HEK293 (cell line): ENCODE results near the gene SELENOO.

ENCODE experiments used
- AEBP2 ChIP-seq: fragments of 450-650 bp; formaldehyde crosslinking; IDR thresholded peaks from 2 replicates; pipeline ENCODE4 v1.5.1; 2016; ENCODE audit warnings: missing biosample characterization, missing genetic modification characterization, borderline replicate concordance
- ELK4 ChIP-seq: IDR thresholded peaks from 2 replicates; pipeline ENCODE4 v1.6.1; 2011; ENCODE audit warnings: mild to moderate bottlenecking, low read depth, low read length, borderline replicate concordance
- GFI1B ChIP-seq: fragments of 450-650 bp; formaldehyde crosslinking; IDR thresholded peaks from 2 replicates; pipeline ENCODE4 v1.5.1; 2016; ENCODE audit warnings: missing biosample characterization, missing genetic modification characterization
- SCRT2 ChIP-seq: fragments of 450-650 bp; formaldehyde crosslinking; IDR thresholded peaks from 2 replicates; pipeline ENCODE4 v1.5.1; 2016; ENCODE audit warnings: missing biosample characterization, missing genetic modification characterization
- ZBTB21 ChIP-seq: fragments of 450-650 bp; formaldehyde crosslinking; IDR thresholded peaks from 2 replicates; pipeline ENCODE4 v1.5.1; 2017; ENCODE audit warnings: missing biosample characterization, missing genetic modification characterization
- ZFP41 ChIP-seq: fragments of 450-650 bp; formaldehyde crosslinking; IDR thresholded peaks from 2 replicates; pipeline ENCODE4 v1.5.1; 2016; ENCODE audit warnings: missing biosample characterization, missing genetic modification characterization, borderline replicate concordance
- ZNF114 ChIP-seq: fragments of 450-650 bp; formaldehyde crosslinking; IDR thresholded peaks from 2 replicates; pipeline ENCODE4 v1.5.0; 2017; ENCODE audit warnings: missing biosample characterization, missing genetic modification characterization
- ZNF169 ChIP-seq: fragments of 450-650 bp; formaldehyde crosslinking; IDR thresholded peaks from 2 replicates; pipeline ENCODE4 v1.5.1; 2016; ENCODE audit warnings: missing biosample characterization, missing genetic modification characterization
- ZNF223 ChIP-seq: fragments of 450-650 bp; formaldehyde crosslinking; IDR thresholded peaks from 2 replicates; pipeline ENCODE4 v1.5.1; 2016; ENCODE audit warnings: missing biosample characterization, missing genetic modification characterization
- ZNF23 ChIP-seq: fragments of 450-650 bp; formaldehyde crosslinking; IDR thresholded peaks from 2 replicates; pipeline ENCODE4 v1.5.1; 2016; ENCODE audit warnings: missing biosample characterization, missing genetic modification characterization, borderline replicate concordance
- ZNF292 ChIP-seq: fragments of 450-650 bp; formaldehyde crosslinking; IDR thresholded peaks from 2 replicates; pipeline ENCODE4 v1.5.1; 2016; ENCODE audit warnings: low read depth, missing biosample characterization, missing genetic modification characterization, borderline replicate concordance
- ZNF404 ChIP-seq: fragments of 450-650 bp; formaldehyde crosslinking; IDR thresholded peaks from 2 replicates; pipeline ENCODE4 v1.5.1; 2017; ENCODE audit warnings: missing biosample characterization, missing genetic modification characterization
- ZNF416 ChIP-seq: fragments of 450-650 bp; formaldehyde crosslinking; IDR thresholded peaks from 2 replicates; pipeline ENCODE4 v1.5.1; 2016; ENCODE audit warnings: missing biosample characterization, missing genetic modification characterization
- ZNF48 ChIP-seq: fragments of 450-650 bp; formaldehyde crosslinking; IDR thresholded peaks from 2 replicates; pipeline ENCODE4 v1.5.1; 2016; ENCODE audit warnings: missing biosample characterization, missing genetic modification characterization
- ZNF518A ChIP-seq: fragments of 450-650 bp; formaldehyde crosslinking; conservative IDR thresholded peaks from 2 replicates; pipeline ENCODE4 v1.5.1; 2016; ENCODE audit warnings: low read depth, missing biosample characterization, missing genetic modification characterization
- ZNF548 ChIP-seq: fragments of 450-650 bp; formaldehyde crosslinking; IDR thresholded peaks from 2 replicates; pipeline ENCODE4 v1.5.1; 2016; ENCODE audit warnings: missing biosample characterization, missing genetic modification characterization
- ZNF571 ChIP-seq: fragments of 450-650 bp; formaldehyde crosslinking; IDR thresholded peaks from 2 replicates; pipeline ENCODE4 v1.5.0; 2017; ENCODE audit warnings: missing biosample characterization, missing genetic modification characterization
- ZNF580 ChIP-seq: fragments of 450-650 bp; formaldehyde crosslinking; IDR thresholded peaks from 2 replicates; pipeline ENCODE4 v1.5.1; 2016; ENCODE audit warnings: missing biosample characterization, missing genetic modification characterization
- ZNF585B ChIP-seq: fragments of 450-650 bp; formaldehyde crosslinking; IDR thresholded peaks from 2 replicates; pipeline ENCODE4 v1.5.1; 2016; ENCODE audit warnings: missing biosample characterization, missing genetic modification characterization
- ZNF664 ChIP-seq: fragments of 450-650 bp; formaldehyde crosslinking; IDR thresholded peaks from 2 replicates; pipeline ENCODE4 v1.5.1; 2016; ENCODE audit warnings: missing biosample characterization, missing genetic modification characterization
- ZNF776 ChIP-seq: fragments of 450-650 bp; formaldehyde crosslinking; IDR thresholded peaks from 2 replicates; pipeline ENCODE4 v1.5.0; 2017; ENCODE audit warnings: missing biosample characterization, missing genetic modification characterization, borderline replicate concordance
- ZNF791 ChIP-seq: fragments of 450-650 bp; formaldehyde crosslinking; IDR thresholded peaks from 2 replicates; pipeline ENCODE4 v1.5.1; 2016; ENCODE audit warnings: missing biosample characterization, missing genetic modification characterization
- TF ChIP-seq, protein P1 (sequence below): fragments of 450-650 bp; formaldehyde crosslinking; IDR thresholded peaks from 2 replicates; pipeline ENCODE4 v1.5.1; 2017; ENCODE audit warnings: missing biosample characterization, missing genetic modification characterization
- TF ChIP-seq, protein P2 (sequence below): fragments of 450-650 bp; formaldehyde crosslinking; IDR thresholded peaks from 2 replicates; pipeline ENCODE4 v1.5.1; 2017; ENCODE audit warnings: missing biosample characterization, missing genetic modification characterization
- TF ChIP-seq, protein P3 (sequence below): fragments of 450-650 bp; formaldehyde crosslinking; IDR thresholded peaks from 2 replicates; pipeline ENCODE4 v1.5.1; 2016; ENCODE audit warnings: missing biosample characterization, missing genetic modification characterization
- TF ChIP-seq, protein P4 (sequence below): fragments of 450-650 bp; formaldehyde crosslinking; IDR thresholded peaks from 2 replicates; pipeline ENCODE4 v1.5.1; 2016; ENCODE audit warnings: missing biosample characterization, missing genetic modification characterization

Gene SELENOO

DNA sequence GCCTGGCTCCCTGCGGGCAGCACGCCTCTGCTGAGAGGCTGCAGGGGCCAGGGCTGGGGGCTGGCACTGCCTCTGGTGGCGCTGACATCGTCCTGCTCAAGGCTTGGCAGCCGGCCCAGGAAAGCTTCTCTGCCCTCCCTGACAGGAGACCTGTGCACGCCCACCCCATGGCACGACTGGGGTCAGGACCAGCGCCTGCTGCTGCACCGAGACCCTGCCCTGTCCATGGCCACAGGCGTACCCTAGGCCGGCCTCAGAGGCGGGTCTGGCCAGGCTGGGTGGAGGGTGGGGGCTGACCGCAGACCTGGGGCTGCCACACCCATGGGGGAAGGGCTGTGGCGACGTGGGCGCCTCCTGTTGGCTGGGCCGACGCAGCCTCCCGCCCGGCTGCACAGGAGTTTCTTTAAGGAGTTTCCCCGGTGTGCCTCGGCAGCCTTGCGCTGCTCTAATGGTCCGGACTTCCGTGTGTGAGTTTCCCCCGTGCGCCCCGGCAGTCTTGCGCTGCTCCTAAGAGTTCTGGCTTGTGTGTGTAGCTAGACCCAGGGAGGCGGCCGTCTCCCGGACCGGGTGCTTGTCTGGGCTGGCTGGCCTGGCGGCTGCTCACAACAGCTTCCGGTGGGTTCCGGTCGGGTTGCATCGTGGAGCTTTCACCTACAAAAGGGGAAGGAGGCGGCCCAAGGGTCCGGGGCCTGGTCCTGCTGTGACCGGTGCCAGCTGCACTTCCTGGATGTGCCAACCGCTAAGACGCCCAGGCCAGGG lies 10.4 kb upstream of the SELENOO start (continued):
- no peak for TF ChIP-seq AEBP2 (tag by site-specific recombination)
- TF ChIP-seq ZNF518A (tag by site-specific recombination), result no peak
- TF ChIP-seq ZNF580 (tag by site-specific recombination), result no peak
- no peak for TF ChIP-seq ZNF23 (tag by site-specific recombination)
- peak; percentile 28; the same call in 1 of the 2 replicates for TF ChIP-seq SCRT2 (tag by site-specific recombination)
- TF ChIP-seq ZNF114 (tag by site-specific recombination), result no peak
- TF ChIP-seq, protein P1, sequence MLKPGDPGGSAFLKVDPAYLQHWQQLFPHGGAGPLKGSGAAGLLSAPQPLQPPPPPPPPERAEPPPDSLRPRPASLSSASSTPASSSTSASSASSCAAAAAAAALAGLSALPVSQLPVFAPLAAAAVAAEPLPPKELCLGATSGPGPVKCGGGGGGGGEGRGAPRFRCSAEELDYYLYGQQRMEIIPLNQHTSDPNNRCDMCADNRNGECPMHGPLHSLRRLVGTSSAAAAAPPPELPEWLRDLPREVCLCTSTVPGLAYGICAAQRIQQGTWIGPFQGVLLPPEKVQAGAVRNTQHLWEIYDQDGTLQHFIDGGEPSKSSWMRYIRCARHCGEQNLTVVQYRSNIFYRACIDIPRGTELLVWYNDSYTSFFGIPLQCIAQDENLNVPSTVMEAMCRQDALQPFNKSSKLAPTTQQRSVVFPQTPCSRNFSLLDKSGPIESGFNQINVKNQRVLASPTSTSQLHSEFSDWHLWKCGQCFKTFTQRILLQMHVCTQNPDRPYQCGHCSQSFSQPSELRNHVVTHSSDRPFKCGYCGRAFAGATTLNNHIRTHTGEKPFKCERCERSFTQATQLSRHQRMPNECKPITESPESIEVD (tag by site-specific recombination), result no peak
- TF ChIP-seq ZNF416 (tag by site-specific recombination), result no peak
- TF ChIP-seq ZNF571 (tag by site-specific recombination), result no peak
- TF ChIP-seq, protein P2, sequence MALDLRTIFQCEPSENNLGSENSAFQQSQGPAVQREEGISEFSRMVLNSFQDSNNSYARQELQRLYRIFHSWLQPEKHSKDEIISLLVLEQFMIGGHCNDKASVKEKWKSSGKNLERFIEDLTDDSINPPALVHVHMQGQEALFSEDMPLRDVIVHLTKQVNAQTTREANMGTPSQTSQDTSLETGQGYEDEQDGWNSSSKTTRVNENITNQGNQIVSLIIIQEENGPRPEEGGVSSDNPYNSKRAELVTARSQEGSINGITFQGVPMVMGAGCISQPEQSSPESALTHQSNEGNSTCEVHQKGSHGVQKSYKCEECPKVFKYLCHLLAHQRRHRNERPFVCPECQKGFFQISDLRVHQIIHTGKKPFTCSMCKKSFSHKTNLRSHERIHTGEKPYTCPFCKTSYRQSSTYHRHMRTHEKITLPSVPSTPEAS (tag by site-specific recombination), result no peak
- TF ChIP-seq ZNF292 (tag by site-specific recombination), result no peak
- TF ChIP-seq, protein P3, sequence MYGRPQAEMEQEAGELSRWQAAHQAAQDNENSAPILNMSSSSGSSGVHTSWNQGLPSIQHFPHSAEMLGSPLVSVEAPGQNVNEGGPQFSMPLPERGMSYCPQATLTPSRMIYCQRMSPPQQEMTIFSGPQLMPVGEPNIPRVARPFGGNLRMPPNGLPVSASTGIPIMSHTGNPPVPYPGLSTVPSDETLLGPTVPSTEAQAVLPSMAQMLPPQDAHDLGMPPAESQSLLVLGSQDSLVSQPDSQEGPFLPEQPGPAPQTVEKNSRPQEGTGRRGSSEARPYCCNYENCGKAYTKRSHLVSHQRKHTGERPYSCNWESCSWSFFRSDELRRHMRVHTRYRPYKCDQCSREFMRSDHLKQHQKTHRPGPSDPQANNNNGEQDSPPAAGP, result peak; percentile 94
- TF ChIP-seq ZNF404 (tag by site-specific recombination), result no peak
- TF ChIP-seq ZNF585B (tag by site-specific recombination), result no peak
- TF ChIP-seq ZNF664 (tag by site-specific recombination), result no peak
- no peak for TF ChIP-seq ZBTB21 (tag by site-specific recombination)
- TF ChIP-seq ZNF776 (tag by site-specific recombination), result no peak
- TF ChIP-seq ZNF169 (tag by site-specific recombination), result no peak
- no peak for TF ChIP-seq ZNF223 (tag by site-specific recombination)
- no peak for TF ChIP-seq GFI1B (tag by site-specific recombination)
- no peak for TF ChIP-seq ZNF548 (tag by site-specific recombination)
- TF ChIP-seq ELK4, result no peak
- TF ChIP-seq ZNF48, result no peak
- TF ChIP-seq, protein P4, sequence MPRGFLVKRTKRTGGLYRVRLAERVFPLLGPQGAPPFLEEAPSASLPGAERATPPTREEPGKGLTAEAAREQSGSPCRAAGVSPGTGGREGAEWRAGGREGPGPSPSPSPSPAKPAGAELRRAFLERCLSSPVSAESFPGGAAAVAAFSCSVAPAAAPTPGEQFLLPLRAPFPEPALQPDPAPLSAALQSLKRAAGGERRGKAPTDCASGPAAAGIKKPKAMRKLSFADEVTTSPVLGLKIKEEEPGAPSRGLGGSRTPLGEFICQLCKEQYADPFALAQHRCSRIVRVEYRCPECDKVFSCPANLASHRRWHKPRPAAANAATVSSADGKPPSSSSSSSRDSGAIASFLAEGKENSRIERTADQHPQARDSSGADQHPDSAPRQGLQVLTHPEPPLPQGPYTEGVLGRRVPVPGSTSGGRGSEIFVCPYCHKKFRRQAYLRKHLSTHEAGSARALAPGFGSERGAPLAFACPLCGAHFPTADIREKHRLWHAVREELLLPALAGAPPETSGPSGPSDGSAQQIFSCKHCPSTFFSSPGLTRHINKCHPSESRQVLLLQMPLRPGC (tag by site-specific recombination), result no peak
- no peak for TF ChIP-seq ZNF791 (tag by site-specific recombination)
- TF ChIP-seq ZFP41 (tag by site-specific recombination), result no peak
